T-helper 9 cell (primary cell): ENCODE measurements around the gene ANKRD1.
"Not testable (repeated sequence)": the region's sequence is repeated elsewhere in the genome, so short reads cannot be mapped to it uniquely, and the experiment has no call there.

Source experiments
- DNase-seq: peaks from one replicate; pipeline ENCODE4 v3.0.0-alpha.2; 2020
- total RNA-seq, 2 donors: gene quantifications; one replicate each; lab custom pipeline; 2026; lab: John Stamatoyannopoulos, UW

ANKRD1 gene
- total RNA-seq: 0 to 0.14 reads per million in 2 donors

DNA sequence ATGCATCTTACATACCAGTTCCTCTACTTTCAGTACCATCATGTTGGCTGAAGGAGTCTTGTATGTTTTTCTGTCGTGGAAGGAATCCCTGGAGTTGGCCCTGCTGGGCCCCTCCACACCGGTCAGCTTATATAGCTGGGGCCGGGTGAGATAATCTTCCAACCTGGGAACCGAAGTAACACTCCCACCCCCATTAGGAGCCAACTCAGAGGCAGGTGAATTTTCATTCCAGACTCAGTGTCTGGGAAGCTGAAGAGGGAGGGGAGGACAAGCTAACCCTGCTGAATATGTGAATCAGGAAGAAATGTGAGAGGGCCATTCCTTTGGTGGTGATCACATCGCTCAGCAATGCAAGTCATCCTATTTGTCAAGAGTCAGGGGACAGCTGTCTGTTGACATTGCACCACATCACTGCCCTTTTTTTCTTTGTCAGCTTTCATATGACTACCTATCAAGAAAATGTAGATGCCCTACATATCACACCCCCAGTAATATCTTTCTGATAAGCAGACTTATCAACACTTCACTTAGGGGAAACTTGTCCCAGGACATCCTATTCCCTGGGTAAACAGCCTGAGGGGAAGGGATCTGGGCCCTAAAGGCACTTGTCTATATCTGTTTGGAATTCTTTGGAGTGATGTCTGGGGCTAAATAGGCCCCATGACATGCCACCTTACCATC, at the start of gene ANKRD1:
Gene ANKRD1 (minus strand): TSS at position 102 of the 681 bp plus-strand sequence. CDS start 60 bp downstream, at position 42.
- no peak for DNase-seq

DNA sequence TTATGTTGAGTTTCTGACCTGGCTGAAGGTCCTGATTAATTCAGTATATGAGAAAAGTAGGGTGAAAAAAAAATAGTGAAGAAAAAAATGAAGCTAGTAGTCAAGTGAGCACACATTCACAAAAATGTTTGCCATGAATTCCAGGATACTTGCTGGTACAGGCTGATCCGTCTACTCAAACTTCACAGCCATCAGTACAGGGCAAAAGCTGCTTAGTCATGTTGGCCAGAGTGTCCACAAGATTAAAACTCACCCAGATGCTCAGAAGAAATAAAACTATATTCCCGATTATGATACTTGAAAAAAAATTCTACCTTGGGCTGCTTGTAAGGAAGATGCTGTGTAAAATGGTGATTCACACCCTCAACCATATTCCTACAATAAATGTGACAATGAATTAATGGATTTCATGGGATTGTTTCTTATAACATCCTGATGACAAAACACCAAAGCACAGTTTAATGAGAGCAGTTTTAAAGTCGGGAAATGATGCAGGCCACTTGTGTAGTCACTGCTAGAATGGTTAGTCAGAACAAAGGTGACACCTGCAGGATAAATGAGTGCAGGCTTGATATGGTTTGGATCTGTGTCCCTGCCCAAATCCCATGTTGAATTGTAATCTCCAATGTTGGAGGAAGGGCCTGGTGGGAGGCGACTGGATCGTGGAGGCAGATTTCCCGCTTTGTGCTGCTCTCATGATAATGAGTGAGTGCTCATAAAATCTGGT, 49.2 kb upstream of the ANKRD1 start:
- no peak for DNase-seq

DNA sequence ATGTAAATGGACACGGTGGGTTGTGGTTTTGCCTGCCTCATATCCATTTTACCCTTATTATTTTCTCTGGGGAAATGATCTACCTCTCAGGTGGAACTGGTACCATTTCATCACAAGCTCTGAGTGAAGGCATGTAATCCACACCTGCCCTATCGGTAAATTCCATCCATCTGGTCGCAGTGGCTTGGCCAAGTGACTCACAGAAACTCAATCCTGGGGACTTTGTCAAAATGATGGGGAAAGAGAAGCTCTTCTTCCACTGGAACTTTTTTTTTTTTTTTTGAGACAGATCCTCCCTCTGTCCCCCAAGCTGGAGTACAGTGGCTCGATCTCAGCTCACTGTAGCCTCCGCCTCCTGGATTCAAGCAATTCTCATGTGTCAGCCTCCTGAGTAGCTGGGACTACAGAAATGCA, 48.2 kb upstream of the ANKRD1 start:
- DNase-seq: no peak

DNA sequence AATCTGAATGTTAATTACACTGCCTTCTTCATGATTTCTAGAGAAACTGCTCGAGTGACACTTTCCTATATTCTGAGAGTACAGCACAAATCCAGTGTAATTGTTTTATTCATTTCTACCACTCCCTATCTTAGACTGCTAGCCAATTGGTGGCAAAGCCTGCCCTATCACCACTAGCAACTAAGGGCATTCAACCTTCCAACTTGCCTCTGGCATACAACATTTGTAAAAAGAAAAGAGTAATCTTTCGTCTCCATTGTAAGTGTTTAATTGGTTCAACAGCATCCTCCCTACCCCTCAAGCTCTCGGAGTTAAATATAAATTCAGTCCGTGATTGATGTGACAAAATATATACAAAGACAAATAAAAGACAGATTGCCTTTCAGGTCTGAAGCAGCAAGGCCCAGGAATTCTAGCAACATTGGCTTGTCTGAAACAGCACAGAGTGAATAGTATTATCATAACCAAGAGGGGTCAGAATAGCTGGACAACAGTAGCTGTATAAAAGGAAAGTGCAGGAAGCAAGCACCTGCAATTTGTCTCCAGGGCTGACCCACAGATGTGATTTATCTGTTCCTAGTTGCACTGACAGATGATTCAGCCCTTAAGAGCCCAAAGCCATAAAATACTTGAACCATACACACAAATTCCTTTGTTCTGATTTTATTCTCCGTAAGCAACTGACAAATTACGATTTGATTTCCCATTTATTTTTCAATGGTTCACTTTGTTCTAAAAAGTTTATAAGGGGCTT, 47.6 kb upstream of the ANKRD1 start:
- DNase-seq: no peak

DNA sequence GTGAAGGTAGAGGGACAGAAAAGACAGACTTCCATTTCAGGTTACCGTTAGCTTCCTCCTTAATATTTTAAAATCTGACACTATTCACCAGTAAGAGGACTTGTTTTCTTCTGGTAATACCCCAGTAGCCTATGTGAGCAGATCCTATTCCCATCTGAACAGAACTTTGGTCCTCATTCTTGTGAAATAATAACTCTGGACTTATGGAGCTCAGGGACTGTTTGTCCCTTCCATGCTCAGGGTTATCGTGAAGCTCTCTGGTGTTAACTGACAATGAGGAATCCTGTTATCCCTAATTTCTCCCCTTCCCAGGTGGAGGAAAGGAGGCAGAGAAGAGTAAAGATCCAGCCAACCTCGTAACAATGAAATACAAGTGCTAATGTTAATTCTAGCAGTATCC, 47.0 kb upstream of the ANKRD1 start:
- no peak for DNase-seq

DNA sequence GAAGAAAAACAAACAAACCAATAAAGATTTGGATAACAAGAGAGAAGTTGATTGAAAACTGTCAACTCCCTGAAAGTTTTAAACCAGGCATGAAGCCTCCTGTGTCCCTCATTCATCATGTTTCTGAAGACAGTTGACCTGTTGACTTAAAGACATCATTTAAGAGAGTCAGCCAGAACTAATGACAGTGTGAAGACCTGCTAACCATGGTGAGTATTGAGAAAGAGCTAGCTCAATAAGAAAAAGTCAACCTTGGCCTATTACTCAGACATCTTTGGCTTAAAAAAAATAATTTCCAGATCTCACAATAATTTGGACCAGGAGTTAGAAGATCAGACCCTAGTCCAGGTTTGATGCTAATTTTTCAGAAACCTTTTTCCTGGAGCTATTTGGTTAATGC, 45.3 kb upstream of the ANKRD1 start:
- no peak for DNase-seq

DNA sequence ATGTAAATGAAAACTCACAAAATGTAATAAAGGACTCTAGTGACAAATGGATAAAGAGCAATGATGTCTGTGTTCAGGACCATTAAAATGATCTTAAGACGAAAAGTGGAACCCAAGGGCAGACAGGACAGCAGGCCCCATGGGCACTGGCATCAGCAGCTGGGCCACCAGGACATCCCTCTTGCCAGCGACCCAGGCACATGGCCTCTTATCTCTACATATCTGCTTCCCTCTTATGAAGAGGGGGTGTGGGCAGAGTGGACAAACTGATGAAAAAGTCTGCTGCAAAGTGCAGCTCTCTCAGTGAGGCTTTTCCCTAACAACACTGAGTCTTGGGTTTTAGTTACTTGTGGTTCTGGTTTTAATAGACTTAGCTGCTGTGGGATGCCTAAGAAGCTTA, 44.8 kb upstream of the ANKRD1 start:
- DNase-seq: no peak

DNA sequence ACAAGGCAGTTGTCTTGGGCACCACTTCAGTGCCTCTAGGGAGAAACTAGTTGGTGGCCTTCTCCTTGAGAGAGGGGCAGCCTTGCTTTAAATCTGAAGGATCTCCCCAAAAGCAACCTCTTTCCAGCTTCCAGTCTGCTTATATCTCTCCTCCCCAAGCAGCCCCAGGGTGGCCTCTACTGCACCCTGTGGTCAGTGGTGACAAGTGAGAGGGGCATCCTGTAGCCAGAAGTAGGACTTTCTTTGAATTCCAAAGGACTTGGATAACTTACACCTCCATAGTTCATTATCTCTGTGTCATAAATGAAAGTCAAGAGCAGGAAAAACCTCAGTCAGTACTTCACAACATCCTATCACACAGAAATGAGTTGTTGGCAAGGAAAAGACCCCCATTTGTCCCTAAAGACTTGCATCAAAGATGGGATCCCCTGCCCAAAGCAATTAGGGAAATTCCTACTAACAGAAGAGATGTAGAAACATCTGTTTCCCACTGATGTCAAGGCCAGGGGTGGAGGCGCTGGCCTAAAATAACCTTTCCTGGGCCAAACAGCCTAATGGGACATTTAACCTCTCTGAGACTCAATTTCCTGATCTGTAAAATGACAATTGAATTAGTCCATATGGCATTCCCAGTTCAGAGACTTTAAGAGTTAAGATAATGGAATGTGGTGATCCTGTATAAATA, 44.0 kb upstream of the ANKRD1 start:
- DNase-seq: no peak

DNA sequence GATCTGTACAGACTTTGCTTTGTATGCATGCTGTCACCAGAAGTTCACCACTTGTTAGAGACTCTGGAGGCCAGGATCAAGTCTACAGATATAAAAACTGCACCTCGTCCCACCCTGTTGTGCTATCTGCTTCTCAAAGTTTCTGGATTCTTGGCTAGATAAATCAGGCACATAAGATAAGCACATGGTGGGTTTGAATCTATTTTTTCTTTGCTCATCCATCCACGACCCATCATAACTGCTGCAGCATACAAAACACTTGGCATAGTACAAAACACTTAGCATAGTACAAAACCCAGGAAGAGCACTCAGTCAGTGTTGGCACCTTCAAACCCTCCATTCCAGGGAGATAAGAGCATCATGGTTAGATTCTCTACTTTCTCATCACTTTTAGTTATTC, 42.4 kb upstream of the ANKRD1 start:
- no peak for DNase-seq

DNA sequence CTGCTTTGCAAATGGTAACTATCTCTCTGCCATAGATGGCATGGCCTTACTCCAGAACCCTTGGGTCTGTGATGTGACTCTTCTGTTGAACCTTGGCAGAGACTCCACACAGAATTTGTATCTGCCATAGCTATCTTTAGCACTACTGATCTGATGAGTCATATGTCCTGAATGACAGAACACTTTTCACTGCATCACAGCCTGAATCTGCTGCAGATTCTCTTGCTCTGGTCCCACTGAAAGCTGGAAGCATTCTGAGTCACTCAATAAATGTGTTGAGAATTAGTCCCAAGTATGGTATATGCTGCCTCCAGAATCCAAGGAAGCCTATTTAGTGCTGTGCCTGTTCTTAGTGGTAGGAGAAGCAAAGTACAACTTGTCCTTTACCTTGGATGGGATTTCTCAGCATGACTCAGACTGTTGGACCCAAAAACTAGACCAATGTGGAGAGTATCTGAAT, 39.5 kb upstream of the ANKRD1 start:
- no peak for DNase-seq

DNA sequence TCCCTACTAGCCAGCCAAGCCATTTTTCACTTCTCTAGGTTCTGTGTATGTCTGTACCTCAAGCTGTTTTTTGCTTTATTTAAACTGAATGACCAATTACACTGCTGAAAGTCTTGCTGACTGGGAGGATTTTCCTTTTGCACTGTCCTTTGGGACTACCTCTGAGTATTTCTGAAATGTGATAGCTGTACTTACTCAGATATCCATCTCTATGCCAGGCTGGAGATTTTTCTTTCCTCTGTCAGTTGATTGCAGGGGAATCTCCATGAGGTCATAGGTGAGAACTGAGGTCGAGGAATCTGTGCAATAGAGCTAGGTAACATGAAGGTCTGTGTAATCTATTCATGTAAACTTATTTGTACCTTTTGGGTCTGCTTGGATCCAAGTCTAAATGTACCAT, 38.9 kb upstream of the ANKRD1 start:
- DNase-seq: no peak

DNA sequence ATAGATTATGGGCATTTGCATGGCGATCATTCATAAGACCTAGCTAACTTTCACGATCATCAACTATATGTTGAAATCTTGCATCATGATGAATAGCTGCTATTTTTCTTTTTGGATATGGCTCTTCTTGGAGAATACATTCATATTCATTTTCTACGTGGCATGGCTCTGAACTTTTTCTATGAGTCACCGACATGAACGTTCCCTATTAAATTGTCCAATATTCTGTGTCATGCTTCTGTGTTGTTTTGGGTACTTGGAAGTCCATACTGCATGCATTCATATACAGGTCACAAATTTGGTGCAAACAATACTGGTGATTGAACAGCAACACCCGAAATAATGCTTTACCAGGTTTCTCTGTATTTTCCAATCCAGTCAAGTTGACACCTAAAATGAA, 37.9 kb upstream of the ANKRD1 start:
- DNase-seq: no peak

DNA sequence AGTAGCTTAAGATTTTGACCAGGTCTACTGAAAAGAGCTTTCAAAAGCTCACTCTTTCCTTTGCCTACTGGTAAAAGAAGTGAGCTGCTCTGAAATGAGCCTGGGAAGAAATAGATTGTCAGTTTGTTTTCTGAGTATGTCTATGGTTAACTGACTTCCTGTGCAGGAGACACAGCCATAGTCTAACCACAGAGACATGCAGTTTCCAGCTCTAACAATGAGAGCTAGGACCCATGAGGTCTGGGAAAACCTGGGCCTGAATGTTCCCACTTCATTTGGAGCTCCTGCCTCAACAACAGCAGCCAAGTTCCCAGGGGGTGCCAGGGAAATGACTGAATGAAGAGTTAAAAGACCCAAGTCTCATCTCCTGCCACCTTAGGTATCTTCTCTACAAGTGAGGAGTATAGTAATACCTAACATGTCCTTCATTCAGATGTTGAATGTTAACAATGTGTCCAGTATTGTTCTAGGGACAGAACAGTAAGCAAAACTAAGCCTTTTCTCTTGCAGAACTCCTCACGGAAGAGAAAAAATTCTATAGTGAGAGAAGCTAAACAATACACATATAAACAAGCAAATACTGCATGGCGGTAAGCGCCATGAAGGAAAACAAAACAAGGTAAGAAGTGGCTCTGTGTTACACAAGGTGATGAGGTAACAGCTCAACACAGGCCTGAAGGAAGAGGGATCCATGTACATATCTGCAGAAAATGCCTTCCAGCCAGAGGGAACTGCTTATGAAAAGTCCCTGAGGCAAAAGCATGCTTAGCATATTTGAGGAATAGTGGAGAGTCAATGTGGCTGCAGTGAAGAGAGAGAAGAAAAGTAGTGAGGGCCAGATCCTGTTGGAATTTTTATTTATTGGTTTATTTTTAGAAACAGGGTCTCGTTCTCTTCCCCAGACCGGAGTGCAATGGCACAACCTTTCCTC, 26.4 kb upstream of the ANKRD1 start:
- no peak for DNase-seq

DNA sequence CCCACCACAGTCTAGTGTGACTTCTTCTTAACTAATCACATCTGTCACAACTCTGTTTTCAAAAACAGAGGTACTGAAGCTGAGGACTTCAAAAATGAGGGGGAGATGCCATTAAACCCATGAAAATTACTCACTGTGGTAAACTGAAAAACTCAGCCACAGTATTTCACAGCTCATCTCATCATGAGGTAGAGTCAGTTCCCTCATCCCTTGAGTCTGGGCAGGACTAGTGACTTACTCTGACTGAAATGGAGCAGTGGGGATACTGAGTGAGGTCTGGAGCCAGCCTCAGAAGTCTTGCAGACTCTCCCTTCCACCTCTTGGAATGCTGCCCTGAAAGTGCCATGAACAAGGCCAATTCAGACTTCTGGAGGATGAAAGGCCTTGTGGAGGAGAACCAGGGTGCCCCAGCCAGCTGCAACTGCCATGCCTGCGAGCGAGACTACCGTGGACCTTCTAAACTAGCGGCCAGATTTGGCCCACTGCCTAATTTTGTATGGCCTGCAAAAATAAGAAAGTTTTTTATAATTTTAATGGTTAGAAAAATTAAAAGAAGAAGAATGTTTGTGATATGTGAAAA, 24.7 kb upstream of the ANKRD1 start:
- no peak for DNase-seq

DNA sequence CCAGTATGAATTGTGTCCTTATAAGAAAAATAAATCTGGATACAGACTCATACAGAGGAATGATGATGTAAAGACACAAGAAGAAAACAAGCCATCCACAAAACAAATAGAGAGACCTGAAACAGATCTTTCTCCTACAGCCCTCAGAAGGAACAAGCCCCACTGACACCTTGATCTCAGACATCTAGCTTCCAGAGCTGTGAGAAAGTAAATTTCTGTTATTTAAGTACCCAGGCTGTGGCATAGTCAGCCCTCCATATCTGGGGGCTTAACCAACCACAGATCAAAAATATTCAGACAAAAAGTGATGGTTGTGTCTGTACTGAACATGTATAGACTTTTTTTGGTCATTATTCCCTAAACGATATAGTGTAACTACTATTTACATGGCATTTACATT, 23.9 kb upstream of the ANKRD1 start:
- DNase-seq: no peak

DNA sequence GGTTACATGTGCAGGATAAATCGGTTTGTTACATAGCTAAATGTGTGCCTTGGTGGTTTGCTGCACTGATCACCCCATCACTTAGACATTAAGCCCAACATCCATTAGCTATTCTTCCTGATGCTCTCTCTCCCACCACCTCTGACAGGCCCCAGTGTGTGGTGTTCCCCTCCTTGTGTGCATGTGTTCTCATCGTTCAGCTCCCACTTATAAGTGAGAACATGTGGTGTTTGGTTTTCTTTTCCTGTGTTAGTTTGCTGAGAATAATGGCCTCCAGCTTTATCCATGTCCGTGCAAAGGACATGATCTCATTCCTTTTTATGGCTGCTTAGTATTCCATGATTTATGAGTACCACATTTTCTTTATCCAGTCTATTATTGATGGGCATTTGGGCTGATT, 22.1 kb upstream of the ANKRD1 start:
- DNase-seq: not testable (repeated sequence)

DNA sequence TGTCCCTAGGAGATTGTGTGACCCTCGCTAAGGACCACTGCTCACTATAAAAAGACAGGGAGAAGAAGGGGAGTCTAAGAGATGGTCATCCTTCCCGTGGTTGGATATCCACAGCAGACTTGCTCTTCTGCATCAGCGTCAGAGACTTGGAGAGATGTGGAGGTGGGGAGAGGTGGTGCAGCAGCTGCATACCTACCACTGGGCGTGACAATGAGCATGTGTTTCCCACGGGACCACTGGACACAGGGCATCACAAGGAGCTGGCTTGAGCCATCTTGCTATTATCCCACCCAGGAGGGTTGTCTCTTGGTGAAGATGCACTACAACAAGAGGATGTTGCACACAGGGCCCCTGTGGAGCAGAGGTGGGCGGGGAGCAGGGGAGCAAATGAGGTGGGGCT, 18.8 kb upstream of the ANKRD1 start:
- no peak for DNase-seq

DNA sequence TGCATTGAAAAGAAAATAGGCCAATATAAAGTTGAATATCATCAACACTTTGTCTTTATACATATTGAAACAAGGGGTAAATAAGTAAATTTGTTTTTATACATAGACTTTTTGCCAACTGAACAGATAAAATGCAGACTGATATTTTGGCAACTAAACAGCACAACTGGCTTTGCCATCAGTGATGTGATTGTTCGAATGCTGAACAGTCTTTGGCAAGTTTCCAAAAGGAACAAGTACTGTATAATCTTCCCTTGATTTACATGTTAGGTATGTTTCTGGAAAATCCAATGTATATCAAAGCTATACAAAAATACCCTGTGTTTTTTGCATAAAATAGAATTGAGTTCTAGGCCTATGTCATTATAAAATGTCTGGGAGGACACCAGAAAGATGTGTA, 18.2 kb upstream of the ANKRD1 start:
- DNase-seq: no peak

DNA sequence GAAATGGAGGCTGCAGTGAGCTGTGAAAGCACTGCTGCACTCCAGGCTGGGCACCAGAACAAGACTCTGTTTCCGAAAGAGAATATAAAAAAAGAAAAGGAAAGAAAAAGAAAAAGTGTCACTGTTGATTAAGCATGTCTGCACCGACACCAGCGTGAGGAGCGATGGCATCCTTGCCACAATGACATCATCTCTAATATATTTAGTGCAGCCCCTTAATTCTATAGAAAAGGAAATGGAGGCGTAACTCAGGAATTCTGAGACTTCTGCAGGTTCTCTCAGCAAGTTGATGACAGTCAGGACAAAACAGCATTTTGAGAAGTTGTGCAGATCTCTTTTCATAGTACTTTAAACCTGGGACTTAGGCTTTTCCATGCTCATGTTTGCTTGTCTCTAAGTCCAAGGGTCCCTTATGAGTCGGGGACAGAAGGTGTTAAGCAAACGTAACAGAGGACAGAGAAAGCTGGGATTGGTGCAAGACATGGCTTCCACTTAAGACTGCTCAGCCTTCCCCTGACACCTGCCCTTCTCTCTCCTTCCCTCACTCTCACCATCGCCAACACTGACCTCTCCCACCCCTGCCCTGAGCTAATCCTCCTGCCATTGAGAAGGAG, 16.9 kb upstream of the ANKRD1 start:
- no peak for DNase-seq

DNA sequence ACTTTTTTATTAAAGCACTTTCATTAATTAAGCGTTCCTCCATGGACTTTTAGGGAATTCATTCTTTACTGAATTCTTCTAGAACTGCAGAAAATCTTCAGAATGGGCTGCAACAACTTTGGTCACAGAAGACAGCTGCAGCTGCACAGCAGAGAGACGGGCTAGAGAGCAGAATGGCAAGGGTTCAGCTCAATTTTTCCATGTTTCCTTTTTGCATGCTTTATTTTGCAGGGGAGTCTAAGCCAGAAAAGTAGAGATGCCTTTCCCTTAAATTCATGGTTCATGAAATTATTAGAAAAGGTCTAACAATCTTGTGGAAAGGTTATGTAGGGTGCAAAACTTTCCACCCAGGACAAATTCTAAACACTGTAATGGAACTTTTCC, 15.4 kb upstream of the ANKRD1 start:
- DNase-seq: no peak
